GF-D8 (cell line): ENCODE data around the gene GNG14.
"Not testable (repeated sequence)": the region's sequence is repeated elsewhere in the genome, so short reads cannot be mapped to it uniquely, and the experiment has no call there.

ENCODE experiments used
- DNase-seq: peaks from one replicate; lab custom pipeline; 2025; lab: John Stamatoyannopoulos, UW

Gene GNG14

GRCh38 chr19:12723641-12724426 lies 36.0 kb downstream of the GNG14 start, which contains the start of gene TNPO2:
TNPO2 (minus strand) TSS chr19:12723932; CDS start chr19:12720977, 2,955 bp downstream.
- DNase-seq, result peak; percentile 63

- not testable (repeated sequence) for DNase-seq
Measured at GRCh38 chr19:12725612-12726011, 37.8 kb downstream of the GNG14 start.

- no peak for DNase-seq
Measured at GRCh38 chr19:12726988-12727316, 39.2 kb downstream of the GNG14 start.

DNA sequence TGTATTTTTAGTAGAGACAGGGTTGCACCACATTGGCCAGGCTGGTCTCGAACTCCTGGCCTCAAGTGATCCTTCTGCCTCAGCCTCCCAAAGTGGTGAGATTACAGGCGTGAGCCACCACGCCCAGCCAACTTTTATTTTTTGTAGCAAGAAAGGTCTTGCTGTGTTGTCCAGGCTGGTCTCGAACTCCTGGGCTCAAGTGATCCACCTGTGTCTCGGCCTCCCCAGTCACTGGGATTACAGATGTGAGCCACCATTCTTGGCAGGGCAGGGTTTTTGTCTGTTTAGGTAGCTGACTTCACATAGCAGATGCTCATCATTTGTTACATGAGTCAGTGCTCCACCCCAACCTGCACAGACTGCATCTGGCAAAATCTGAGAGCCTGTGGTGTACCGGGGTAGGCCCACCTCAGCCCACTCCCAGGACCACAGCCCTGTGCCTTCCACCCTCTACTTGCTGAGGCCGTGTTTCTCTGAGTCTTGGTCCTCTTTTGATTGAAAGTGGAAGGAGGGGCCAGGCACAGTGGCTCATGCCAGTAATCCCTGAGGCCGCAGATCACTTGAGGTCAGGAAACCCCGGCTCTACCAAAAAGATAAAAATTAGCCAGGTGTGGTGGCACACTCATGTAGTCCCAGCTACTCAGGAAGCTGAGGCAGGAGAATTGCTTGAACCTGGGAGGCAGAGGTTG lies 40.1 kb downstream of the GNG14 start:
- no peak for DNase-seq

GRCh38 chr19:12730064-12730463 lies 42.3 kb downstream of the GNG14 start:
- no peak for DNase-seq

DNA sequence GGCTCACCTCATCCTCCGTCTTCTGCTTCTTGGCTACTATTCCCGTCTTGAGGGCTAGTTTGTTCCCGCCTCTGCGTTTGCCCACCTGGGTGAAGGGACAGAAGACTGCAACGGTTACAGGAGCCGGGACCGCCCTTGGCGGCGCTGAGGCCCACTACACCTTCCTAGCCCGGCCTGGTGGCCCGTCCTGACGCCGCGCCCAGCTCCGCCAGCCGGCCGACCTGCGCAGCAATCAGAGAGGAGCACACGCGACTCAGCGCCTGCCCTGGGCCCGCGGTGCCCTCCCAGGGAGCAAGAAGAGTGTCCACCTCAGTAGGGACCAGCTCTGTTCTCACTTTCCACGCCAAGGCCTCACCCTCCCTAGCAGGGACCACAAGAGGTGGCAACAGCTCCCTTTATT lies 43.5 kb downstream of the GNG14 start:
- no peak for DNase-seq

DNA sequence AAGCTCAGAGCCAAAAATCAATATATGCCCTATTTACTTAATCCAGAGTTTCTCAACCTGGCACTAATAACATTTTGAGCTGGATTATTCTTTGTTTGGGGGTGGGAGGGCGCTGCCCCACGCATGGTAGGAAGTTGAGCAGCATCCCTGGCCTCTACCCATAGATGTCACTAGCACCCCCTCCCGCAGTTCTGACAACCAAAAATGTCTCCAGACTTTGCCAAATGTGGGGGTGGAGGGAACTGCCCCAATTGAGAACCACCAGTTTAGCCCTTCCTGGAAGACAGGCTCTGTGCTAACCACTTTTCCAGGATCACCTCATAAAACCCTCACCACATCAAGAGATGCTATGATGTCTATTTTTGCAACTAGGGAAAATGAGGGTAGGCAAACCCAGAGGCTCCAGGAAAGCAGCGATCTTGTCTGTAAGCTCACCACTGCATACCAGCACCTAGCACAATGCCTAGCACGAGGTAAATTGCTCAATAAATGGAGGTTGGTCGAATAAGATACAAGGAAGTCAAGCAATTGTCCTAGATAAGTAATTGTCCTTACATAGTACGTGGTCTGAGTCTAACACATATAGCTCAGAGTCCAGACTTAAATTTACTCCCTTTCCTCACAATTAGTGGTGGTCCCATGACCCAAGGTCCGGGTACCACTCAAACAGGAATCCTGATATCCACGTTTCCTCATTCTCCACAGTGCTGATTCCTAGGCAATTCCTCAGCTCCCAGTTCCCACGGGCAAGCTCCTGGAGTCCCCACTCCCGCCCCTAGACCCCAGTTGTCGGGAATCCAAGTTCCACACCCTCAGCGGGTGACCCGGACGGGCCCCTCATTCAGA lies 45.8 kb downstream of the GNG14 start:
- peak; percentile 50 for DNase-seq

GRCh38 chr19:12736995-12737834 lies 49.4 kb downstream of the GNG14 start, which contains the start of gene GET3:
GET3 (plus strand) TSS chr19:12737497; CDS start chr19:12737506, 9 bp downstream.
- peak; percentile 95 for DNase-seq

GRCh38 chr19:12737835-12738351 lies 50.1 kb downstream of the GNG14 start:
- no peak for DNase-seq
